ENCODE results near the gene SLC5A11. TPM values are rescaled to one million over a fixed set of nuclear protein-coding genes. Genes with fewer than 3 reads are reported as not detected.

SLC5A11 gene
- total RNA-seq, 1 experiment from 2014 or later = not detected

- H3K9me3 Mint-ChIP-seq (ENCODE audit: low read depth, unreplicated experiment) = no peaks in the 10 kb centered on the region
- no peak for TF ChIP-seq CTCF (IDR thresholded peaks at IDR 0.05; ENCODE audit: unreplicated experiment)
- CTCF ChIA-PET = interaction anchor here (0.7 kb wide), 1 partner anchor 251 kb away, joined by 7 read pairs; no protein-coding TSS in a partner anchor
- no peaks in the 10 kb centered on the region for H3K4me1 Mint-ChIP-seq (ENCODE audit: low read depth, unreplicated experiment)
- no peak overlapping the region for H3K4me3 Mint-ChIP-seq (ENCODE audit: low read depth, unreplicated experiment)
- H3K27ac Mint-ChIP-seq (ENCODE audit: unreplicated experiment) = no peak overlapping the region
- BruUV-seq (replicated peaks) = no TSS peak
- intact Hi-C loops (cut with micrococcal nuclease; ENCODE audit: unreplicated experiment) = no loop called here
- no peak for DNase-seq
- peaks cover 26% of the 10 kb centered on the region for H3K36me3 Mint-ChIP-seq (ENCODE audit: insufficient read depth, unreplicated experiment)
- H3K27me3 Mint-ChIP-seq (ENCODE audit: unreplicated experiment) = no peaks in the 10 kb centered on the region
Observed at GRCh38 chr16:24943471-24943870, 97.7 kb downstream of the SLC5A11 start.

- peaks cover 22% of the 10 kb centered on the region for H3K36me3 Mint-ChIP-seq (ENCODE audit: insufficient read depth, unreplicated experiment)
- CTCF ChIA-PET = interaction anchor here (0.7 kb wide), 1 partner anchor 250 kb away, joined by 7 read pairs; no protein-coding TSS in a partner anchor
- H3K4me3 Mint-ChIP-seq (ENCODE audit: low read depth, unreplicated experiment) = no peak overlapping the region
- H3K4me1 Mint-ChIP-seq (ENCODE audit: low read depth, unreplicated experiment) = no peaks in the 10 kb centered on the region
- no peak overlapping the region for H3K27ac Mint-ChIP-seq (ENCODE audit: unreplicated experiment)
- TF ChIP-seq CTCF (IDR thresholded peaks at IDR 0.05; ENCODE audit: unreplicated experiment) = no peak
- intact Hi-C loops (cut with micrococcal nuclease; ENCODE audit: unreplicated experiment) = no loop called here
- H3K27me3 Mint-ChIP-seq (ENCODE audit: unreplicated experiment) = no peaks in the 10 kb centered on the region
- BruUV-seq (replicated peaks) = no TSS peak
- H3K9me3 Mint-ChIP-seq (ENCODE audit: low read depth, unreplicated experiment) = no peaks in the 10 kb centered on the region
- DNase-seq = no peak
Observed at GRCh38 chr16:24944206-24944605, 98.4 kb downstream of the SLC5A11 start.

- H3K27me3 Mint-ChIP-seq (ENCODE audit: unreplicated experiment) = no peaks in the 10 kb centered on the region
- CTCF ChIA-PET = no interaction called here
- no peak overlapping the region for H3K4me3 Mint-ChIP-seq (ENCODE audit: low read depth, unreplicated experiment)
Observed at GRCh38 chr16:24946155-24946554, 100.4 kb downstream of the SLC5A11 start.

DNA sequence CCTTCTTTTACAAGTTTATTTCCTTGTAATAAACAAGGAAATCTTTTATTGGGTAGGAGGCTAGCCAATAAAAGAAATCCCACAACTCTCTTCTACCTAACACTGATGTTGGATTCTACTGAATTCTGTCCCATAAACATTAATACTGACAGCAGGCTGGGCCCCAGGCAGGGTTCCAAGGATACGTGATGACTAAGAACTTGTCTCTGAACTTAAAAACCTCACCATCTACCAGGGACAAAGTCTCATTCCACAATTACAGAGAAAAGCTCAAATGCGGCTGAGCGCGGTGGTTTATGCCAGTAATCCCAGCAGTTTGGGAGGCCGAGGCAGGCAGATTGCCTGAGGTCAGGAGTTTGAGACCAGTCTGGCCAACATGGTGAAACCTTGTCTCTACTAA lies 104.5 kb downstream of the SLC5A11 start:
- BruUV-seq (replicated peaks) = no TSS peak
- no peak for DNase-seq
- no peak for TF ChIP-seq CTCF (IDR thresholded peaks at IDR 0.05; ENCODE audit: unreplicated experiment)
- peaks cover 31% of the 10 kb centered on the region for H3K36me3 Mint-ChIP-seq (ENCODE audit: insufficient read depth, unreplicated experiment)
- no peak overlapping the region for H3K27ac Mint-ChIP-seq (ENCODE audit: unreplicated experiment)
- H3K4me3 Mint-ChIP-seq (ENCODE audit: low read depth, unreplicated experiment) = no peak overlapping the region
- H3K4me1 Mint-ChIP-seq (ENCODE audit: low read depth, unreplicated experiment) = no peaks in the 10 kb centered on the region
- H3K9me3 Mint-ChIP-seq (ENCODE audit: low read depth, unreplicated experiment) = no peaks in the 10 kb centered on the region
- H3K27me3 Mint-ChIP-seq (ENCODE audit: unreplicated experiment) = no peaks in the 10 kb centered on the region
- intact Hi-C loops (cut with micrococcal nuclease; ENCODE audit: unreplicated experiment) = no loop called here
- CTCF ChIA-PET = interaction anchor here (0.6 kb wide), 1 partner anchor 377 kb away, joined by 5 read pairs; no protein-coding TSS in a partner anchor

More at GRCh38 chr16:24946155-24946554, 100.4 kb downstream of the SLC5A11 start:
- no peak for TF ChIP-seq CTCF (IDR thresholded peaks at IDR 0.05; ENCODE audit: unreplicated experiment)
- intact Hi-C loops (cut with micrococcal nuclease; ENCODE audit: unreplicated experiment) = no loop called here
- no peaks in the 10 kb centered on the region for H3K4me1 Mint-ChIP-seq (ENCODE audit: low read depth, unreplicated experiment)
- H3K9me3 Mint-ChIP-seq (ENCODE audit: low read depth, unreplicated experiment) = no peaks in the 10 kb centered on the region
- BruUV-seq (replicated peaks) = no TSS peak
- DNase-seq = no peak
- no peak overlapping the region for H3K27ac Mint-ChIP-seq (ENCODE audit: unreplicated experiment)
- peaks cover 24% of the 10 kb centered on the region for H3K36me3 Mint-ChIP-seq (ENCODE audit: insufficient read depth, unreplicated experiment)
